ENCODE results near the gene SYCN. TPM values are rescaled to one million over a fixed set of nuclear protein-coding genes. Genes with fewer than 3 reads are reported as not detected.
"Not testable (repeated sequence)": the region's sequence is repeated elsewhere in the genome, so short reads cannot be mapped to it uniquely, and the experiment has no call there.

SYCN gene
- total RNA-seq, 5 donors from 2014 or later (not counting 1 experiment from before 2014, with no cell fraction given): 0.82 to 1.7 (median 1.1) TPM; not detected in 2

- H3K27ac Mint-ChIP-seq: no peak within 1 kb of the TSS
- H3K36me3 ChIP-seq (ENCODE audit: control insufficient read depth in 2 of 2, extremely low read depth in 1 of 2, insufficient read depth in 1 of 2, low read length in 1 of 2): no peaks in the 10 kb centered on the region
- H3K27me3 ChIP-seq (replicated peaks in 1 of 2; ENCODE audit: control insufficient read depth in 2 of 2, extremely low read depth in 1 of 2, insufficient read depth in 2 of 2, low read length in 1 of 2): peaks cover 0 to 26% of the 10 kb centered on the region in 2 experiments
- no peaks in the 10 kb centered on the region for H3K9me3 Mint-ChIP-seq
- H3K4me1 ChIP-seq (ENCODE audit: control insufficient read depth in 1 of 2, extremely low read depth in 1 of 2, insufficient read depth in 2 of 2, low read length in 2 of 2): peaks cover 0 to 12% of the 10 kb centered on the region in 2 experiments
- H3K27ac ChIP-seq (ENCODE audit: low read length): no peak within 1 kb of the TSS
- no peaks in the 10 kb centered on the region for H3K9me3 ChIP-seq
- 94% methylated on average over 11 of the region's 13 CpGs for WGBS (ENCODE audit: insufficient coverage)
- H3K27me3 Mint-ChIP-seq: peaks cover 0 to 9% of the 10 kb centered on the region in 2 donors
- POLR2A ChIA-PET: no interaction called here
- H3K36me3 Mint-ChIP-seq: no peaks in the 10 kb centered on the region
- H3K4me3 ChIP-seq (ENCODE audit: control insufficient read depth in 1 of 2, extremely low read depth in 1 of 2, low read length in 1 of 2): peak within 1 kb of the TSS in 1 of 2 donors; percentile 44
- DNase-seq: no peak
- ATAC-seq (replicated peaks in 1 of 4): no peak
- CTCF ChIA-PET: no interaction called here
- H3K4me3 Mint-ChIP-seq: peak within 1 kb of the TSS in 1 of 3 donors; percentile 33
- peaks cover 2 to 12% (median 4%) of the 10 kb centered on the region in 3 donors for H3K4me1 Mint-ChIP-seq
Measured at GRCh38 chr19:39248806-39249205, 44.7 kb upstream of the SYCN start, which contains the start of gene IFNL4. IFNL4 (minus strand) TSS chr19:39248856.

GRCh38 chr19:39247701-39248664, 43.9 kb upstream of the SYCN start:
- Mint-ChIP-seq H3K27ac (no peak overlapping the region), H3K9me3 (no peaks in the 10 kb centered on the region), H3K36me3 (no peaks in the 10 kb centered on the region), H3K4me1 (peaks cover 2 to 12% (median 4%) of the 10 kb centered on the region in 3 donors), H3K27me3 (peaks cover 0 to 9% of the 10 kb centered on the region in 2 donors), H3K4me3 (no peak overlapping the region)
- CTCF ChIA-PET: no interaction called here
- peak overlapping the region in 1 of 2 donors; percentile 44 for H3K4me3 ChIP-seq (ENCODE audit: control insufficient read depth in 1 of 2, extremely low read depth in 1 of 2, low read length in 1 of 2)
- H3K27me3 ChIP-seq (replicated peaks in 1 of 2; ENCODE audit: control insufficient read depth in 2 of 2, extremely low read depth in 1 of 2, insufficient read depth in 2 of 2, low read length in 1 of 2): peaks cover 0 to 27% of the 10 kb centered on the region in 2 experiments
- H3K36me3 ChIP-seq (ENCODE audit: control insufficient read depth in 2 of 2, extremely low read depth in 1 of 2, insufficient read depth in 1 of 2, low read length in 1 of 2): no peaks in the 10 kb centered on the region
- ATAC-seq (replicated peaks in 1 of 4) (peak; percentile 49 to 65 (median 58)), DNase-seq (peak in 1 of 35 experiments; percentile 16)
- POLR2A ChIA-PET: no interaction called here
- H3K27ac ChIP-seq (ENCODE audit: low read length): no peak overlapping the region
- no peaks in the 10 kb centered on the region for H3K9me3 ChIP-seq
- WGBS (ENCODE audit: insufficient coverage): 60% methylated on average over 90 of the region's 92 CpGs
- peaks cover 0 to 12% of the 10 kb centered on the region in 2 experiments for H3K4me1 ChIP-seq (ENCODE audit: control insufficient read depth in 1 of 2, extremely low read depth in 1 of 2, insufficient read depth in 2 of 2, low read length in 2 of 2)

GRCh38 chr19:39246951-39247669, 43.0 kb upstream of the SYCN start:
- ATAC-seq (replicated peaks in 1 of 4) (peak; percentile 53 to 80 (median 70)), DNase-seq (peak in 9 of 35 experiments; percentile 16 to 48 (median 29))
- H3K27me3 ChIP-seq (replicated peaks in 1 of 2; ENCODE audit: control insufficient read depth in 2 of 2, extremely low read depth in 1 of 2, insufficient read depth in 2 of 2, low read length in 1 of 2): peaks cover 0 to 27% of the 10 kb centered on the region in 2 experiments
- Mint-ChIP-seq H3K36me3 (no peaks in the 10 kb centered on the region), H3K27me3 (peaks cover 0 to 9% of the 10 kb centered on the region in 2 donors), H3K4me1 (peaks cover 2 to 4% (median 3%) of the 10 kb centered on the region in 3 donors), H3K9me3 (no peaks in the 10 kb centered on the region), H3K27ac (no peak overlapping the region), H3K4me3 (peak overlapping the region in 2 of 3 donors; percentile 13 to 53)
- ChIA-PET POLR2A (interaction anchor here in 1 of 2 donors (0.6 kb wide), 1 partner anchor 8 kb away, joined by 6 read pairs; no protein-coding TSS in a partner anchor), CTCF (no interaction called here)
- no peak overlapping the region for H3K27ac ChIP-seq (ENCODE audit: low read length)
- no peaks in the 10 kb centered on the region for H3K36me3 ChIP-seq (ENCODE audit: control insufficient read depth in 2 of 2, extremely low read depth in 1 of 2, insufficient read depth in 1 of 2, low read length in 1 of 2)
- peak overlapping the region in 1 of 2 donors; percentile 29 for H3K4me3 ChIP-seq (ENCODE audit: control insufficient read depth in 1 of 2, extremely low read depth in 1 of 2, low read length in 1 of 2)
- H3K9me3 ChIP-seq: no peaks in the 10 kb centered on the region
- WGBS (ENCODE audit: insufficient coverage): 55% methylated on average over 36 of the region's 42 CpGs
- H3K4me1 ChIP-seq (ENCODE audit: control insufficient read depth in 1 of 2, extremely low read depth in 1 of 2, insufficient read depth in 2 of 2, low read length in 2 of 2): peaks cover 0 to 12% of the 10 kb centered on the region in 2 experiments

GRCh38 chr19:39245166-39245565, 41.1 kb upstream of the SYCN start:
- H3K9me3 ChIP-seq; H3K36me3 Mint-ChIP-seq; H3K27ac Mint-ChIP-seq; POLR2A ChIA-PET; H3K36me3 ChIP-seq (ENCODE audit: control insufficient read depth in 2 of 2, extremely low read depth in 1 of 2, insufficient read depth in 1 of 2, low read length in 1 of 2); DNase-seq; H3K27ac ChIP-seq (ENCODE audit: low read length); H3K9me3 Mint-ChIP-seq; H3K4me3 ChIP-seq (ENCODE audit: control insufficient read depth in 1 of 2, extremely low read depth in 1 of 2, low read length in 1 of 2); H3K27me3 Mint-ChIP-seq; H3K4me3 Mint-ChIP-seq; CTCF ChIA-PET; H3K4me1 Mint-ChIP-seq: not testable (repeated sequence)
- ATAC-seq (replicated peaks in 1 of 4): peak in 3 of 4 experiments; percentile 45 to 62 (median 51)
- no CpG with 5 or more reads among the region's 1 CpG for WGBS (ENCODE audit: insufficient coverage)
- H3K4me1 ChIP-seq (ENCODE audit: control insufficient read depth in 1 of 2, extremely low read depth in 1 of 2, insufficient read depth in 2 of 2, low read length in 2 of 2): peaks cover 0 to 12% of the 10 kb centered on the region in 2 experiments
- peaks cover 0 to 25% of the 10 kb centered on the region in 2 experiments for H3K27me3 ChIP-seq (replicated peaks in 1 of 2; ENCODE audit: control insufficient read depth in 2 of 2, extremely low read depth in 1 of 2, insufficient read depth in 2 of 2, low read length in 1 of 2)

- H3K36me3 ChIP-seq (ENCODE audit: control insufficient read depth in 2 of 2, extremely low read depth in 1 of 2, insufficient read depth in 1 of 2, low read length in 1 of 2); H3K36me3 Mint-ChIP-seq; CTCF ChIA-PET; H3K9me3 ChIP-seq; DNase-seq; H3K27ac ChIP-seq (ENCODE audit: low read length); H3K4me3 Mint-ChIP-seq; H3K4me1 Mint-ChIP-seq; H3K4me3 ChIP-seq (ENCODE audit: control insufficient read depth in 1 of 2, extremely low read depth in 1 of 2, low read length in 1 of 2); H3K9me3 Mint-ChIP-seq; ATAC-seq (replicated peaks in 1 of 4); H3K27ac Mint-ChIP-seq; POLR2A ChIA-PET; H3K27me3 Mint-ChIP-seq: not testable (repeated sequence)
- peaks cover 0 to 25% of the 10 kb centered on the region in 2 experiments for H3K27me3 ChIP-seq (replicated peaks in 1 of 2; ENCODE audit: control insufficient read depth in 2 of 2, extremely low read depth in 1 of 2, insufficient read depth in 2 of 2, low read length in 1 of 2)
- 100% methylated on average over 1 of the region's 12 CpGs for WGBS (ENCODE audit: insufficient coverage)
- peaks cover 0 to 12% of the 10 kb centered on the region in 2 experiments for H3K4me1 ChIP-seq (ENCODE audit: control insufficient read depth in 1 of 2, extremely low read depth in 1 of 2, insufficient read depth in 2 of 2, low read length in 2 of 2)
Measured at GRCh38 chr19:39244410-39245100, 40.5 kb upstream of the SYCN start, which contains the start of gene IFNL3. IFNL3 (minus strand) TSS chr19:39245006; CDS start chr19:39244967, 39 bp downstream.

GRCh38 chr19:39243741-39244140, 39.7 kb upstream of the SYCN start:
- H3K36me3 Mint-ChIP-seq; CTCF ChIA-PET; ATAC-seq (replicated peaks in 1 of 4); DNase-seq; POLR2A ChIA-PET; H3K27ac ChIP-seq (ENCODE audit: low read length); H3K27ac Mint-ChIP-seq; H3K27me3 Mint-ChIP-seq; H3K9me3 ChIP-seq; H3K4me1 Mint-ChIP-seq; H3K36me3 ChIP-seq (ENCODE audit: control insufficient read depth in 2 of 2, extremely low read depth in 1 of 2, insufficient read depth in 1 of 2, low read length in 1 of 2); H3K4me3 ChIP-seq (ENCODE audit: control insufficient read depth in 1 of 2, extremely low read depth in 1 of 2, low read length in 1 of 2); H3K4me3 Mint-ChIP-seq; H3K9me3 Mint-ChIP-seq: not testable (repeated sequence)
- 80% methylated on average over 5 of the region's 13 CpGs for WGBS (ENCODE audit: insufficient coverage)
- peaks cover 0 to 23% of the 10 kb centered on the region in 2 experiments for H3K27me3 ChIP-seq (replicated peaks in 1 of 2; ENCODE audit: control insufficient read depth in 2 of 2, extremely low read depth in 1 of 2, insufficient read depth in 2 of 2, low read length in 1 of 2)
- peaks cover 0 to 12% of the 10 kb centered on the region in 2 experiments for H3K4me1 ChIP-seq (ENCODE audit: control insufficient read depth in 1 of 2, extremely low read depth in 1 of 2, insufficient read depth in 2 of 2, low read length in 2 of 2)
